Caco-2 (cell line): ENCODE results near the gene CLEC2A. TPM values are rescaled to one million over a fixed set of nuclear protein-coding genes. Genes with fewer than 3 reads are reported as not detected.

Source experiments
- BruUV-seq: library from RNA; stranded (reverse); fragments of 400-500 nt; replicated peaks from 2 replicates; lab custom pipeline; 2021; lab: Mats Ljungman, UMichigan
- CTCF ChIA-PET: fragments of 300-600 bp; sonication (Branson Sonifier 250); formaldehyde crosslinking; loops from one replicate; lab custom pipeline; 2022; ENCODE audit warnings: antibody characterized with exemption; lab: Charles Lee
- POLR2A ChIA-PET: fragments of 300-600 bp; sonication (Branson Sonifier 250); formaldehyde crosslinking; loops from one replicate; lab custom pipeline; 2022; ENCODE audit warnings: antibody characterized with exemption; lab: Charles Lee
- DNase-seq, 2 experiments: peaks; one replicate each; pipeline versions ENCODE4 v3.0.0 to v3.0.0-alpha.2; 2020 to 2022
- H3K27me3 ChIP-seq: replicated peaks from 2 replicates; pipeline ENCODE4 v1.6.0; 2011; ENCODE audit warnings: low read length; ENCODE audit not compliant: control insufficient read depth, insufficient read depth
- H3K36me3 ChIP-seq: 2 replicates; pipeline ENCODE4 v1.5.1; 2011; ENCODE audit warnings: low read length; ENCODE audit not compliant: control insufficient read depth, insufficient read depth
- H3K4me1 ChIP-seq: fragments of 250-450 bp; sonication (Bioruptor Pico); 2 replicates; pipeline ENCODE4 v1.5.1; 2020; ENCODE audit warnings: mild to moderate bottlenecking
- H3K4me3 ChIP-seq: 2 replicates; pipeline ENCODE4 v1.5.1; 2011; ENCODE audit warnings: low read depth, mild to moderate bottlenecking, control low read depth, low read length
- H3K9me3 ChIP-seq: fragments of 250-450 bp; sonication (Bioruptor Pico); 2 replicates; pipeline ENCODE4 v1.5.1; 2020; ENCODE audit warnings: mild to moderate bottlenecking, moderate library complexity
- H3K27ac Mint-ChIP-seq: one replicate; pipeline ENCODE4 v1.8.0; 2022; ENCODE audit warnings: mixed read lengths; ENCODE audit not compliant: unreplicated experiment
- H3K27me3 Mint-ChIP-seq: one replicate; pipeline ENCODE4 v1.8.0; 2022; ENCODE audit warnings: mixed read lengths; ENCODE audit not compliant: insufficient read depth, unreplicated experiment
- H3K36me3 Mint-ChIP-seq: one replicate; pipeline ENCODE4 v1.8.0; 2022; ENCODE audit warnings: mild to moderate bottlenecking, mixed read lengths; ENCODE audit not compliant: insufficient read depth, unreplicated experiment
- H3K4me1 Mint-ChIP-seq: one replicate; pipeline ENCODE4 v1.8.0; 2022; ENCODE audit warnings: low read depth, mixed read lengths; ENCODE audit not compliant: unreplicated experiment
- H3K4me3 Mint-ChIP-seq: one replicate; pipeline ENCODE4 v1.8.0; 2022; ENCODE audit warnings: mild to moderate bottlenecking, moderate library complexity, mixed read lengths; ENCODE audit not compliant: unreplicated experiment
- H3K9me3 Mint-ChIP-seq: one replicate; pipeline ENCODE4 v1.8.0; 2022; ENCODE audit warnings: mixed read lengths; ENCODE audit not compliant: unreplicated experiment
- intact Hi-C: fragments of 100-400 bp; cut with micrococcal nuclease; formaldehyde crosslinking; loops from one replicate; pipeline ENCODE4 v1.10.0; 2022; ENCODE audit not compliant: unreplicated experiment
- total RNA-seq: library from RNA; stranded (reverse); gene quantifications from 2 replicates; pipeline ENCODE4 v1.2.3, GENCODE V29; 2022
- TF ChIP-seq, protein P1 (sequence below), 2 experiments: fragments of 200-600 bp in 1 of 2; IDR thresholded peaks; 1 replicate in 1 of 2; 2 replicates in 1 of 2; pipeline versions ENCODE4 v1.5.1 to v1.8.0; 2011 to 2022; ENCODE audit warnings: antibody characterized with exemption in 1 of 2, control low read depth in 1 of 2, inconsistent platforms in 1 of 2, low read depth in 1 of 2, low read length in 1 of 2, mild to moderate bottlenecking in 1 of 2, moderate library complexity in 1 of 2; ENCODE audit not compliant: insufficient read depth in 1 of 2, severe bottlenecking in 1 of 2, unreplicated experiment in 1 of 2

The CLEC2A gene
- total RNA-seq, 1 experiment from 2014 or later = not detected

DNA sequence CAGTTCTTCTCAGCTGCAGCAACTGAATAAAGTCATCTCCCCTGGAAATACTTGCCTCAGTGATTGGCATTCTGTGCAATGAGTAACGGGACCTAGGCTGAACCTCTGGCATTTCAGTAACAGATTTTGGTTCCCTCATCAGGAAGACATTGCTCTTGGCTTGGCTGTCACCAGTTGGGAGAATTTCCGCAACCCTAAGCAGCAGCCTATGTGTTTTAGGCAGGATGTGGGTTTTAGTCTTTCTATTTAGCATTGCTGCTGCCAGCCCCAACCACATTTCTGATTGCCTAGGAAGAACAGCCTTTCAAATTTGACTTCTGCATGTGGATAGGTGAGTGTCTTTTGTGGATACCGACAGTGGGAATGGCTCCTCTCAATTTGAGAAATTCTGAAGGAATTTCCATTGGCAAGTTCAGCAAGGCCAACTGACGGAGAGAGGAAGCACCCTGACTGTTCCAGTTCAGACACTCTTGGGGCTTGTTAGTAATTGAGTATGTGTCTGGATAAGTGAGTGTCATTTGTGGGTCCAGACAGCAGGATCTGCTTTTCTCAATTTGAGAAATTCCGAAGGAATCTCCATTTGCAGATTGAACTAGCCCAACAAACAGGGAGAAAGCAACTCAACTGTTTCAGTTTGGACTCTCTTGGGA, 19.0 kb upstream of the CLEC2A start:
- Mint-ChIP-seq H3K36me3 (no peaks in the 10 kb centered on the region), H3K9me3 (no peaks in the 10 kb centered on the region), H3K27ac (no peak overlapping the region), H3K4me3 (no peak overlapping the region), H3K4me1 (no peaks in the 10 kb centered on the region), H3K27me3 (peaks cover 3% of the 10 kb centered on the region)
- H3K27me3 ChIP-seq = no peaks in the 10 kb centered on the region
- H3K36me3 ChIP-seq = no peaks in the 10 kb centered on the region
- TF ChIP-seq, protein P1, sequence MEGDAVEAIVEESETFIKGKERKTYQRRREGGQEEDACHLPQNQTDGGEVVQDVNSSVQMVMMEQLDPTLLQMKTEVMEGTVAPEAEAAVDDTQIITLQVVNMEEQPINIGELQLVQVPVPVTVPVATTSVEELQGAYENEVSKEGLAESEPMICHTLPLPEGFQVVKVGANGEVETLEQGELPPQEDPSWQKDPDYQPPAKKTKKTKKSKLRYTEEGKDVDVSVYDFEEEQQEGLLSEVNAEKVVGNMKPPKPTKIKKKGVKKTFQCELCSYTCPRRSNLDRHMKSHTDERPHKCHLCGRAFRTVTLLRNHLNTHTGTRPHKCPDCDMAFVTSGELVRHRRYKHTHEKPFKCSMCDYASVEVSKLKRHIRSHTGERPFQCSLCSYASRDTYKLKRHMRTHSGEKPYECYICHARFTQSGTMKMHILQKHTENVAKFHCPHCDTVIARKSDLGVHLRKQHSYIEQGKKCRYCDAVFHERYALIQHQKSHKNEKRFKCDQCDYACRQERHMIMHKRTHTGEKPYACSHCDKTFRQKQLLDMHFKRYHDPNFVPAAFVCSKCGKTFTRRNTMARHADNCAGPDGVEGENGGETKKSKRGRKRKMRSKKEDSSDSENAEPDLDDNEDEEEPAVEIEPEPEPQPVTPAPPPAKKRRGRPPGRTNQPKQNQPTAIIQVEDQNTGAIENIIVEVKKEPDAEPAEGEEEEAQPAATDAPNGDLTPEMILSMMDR (IDR thresholded peaks at IDR 0.05; ENCODE audit: insufficient read depth in 1 of 2, low read depth in 1 of 2, low read length in 1 of 2, severe bottlenecking in 1 of 2, unreplicated experiment in 1 of 2) = no peak
- intact Hi-C loops = no loop called here
- H3K4me1 ChIP-seq = no peaks in the 10 kb centered on the region
- H3K4me3 ChIP-seq = no peak overlapping the region
- no peak for DNase-seq
- ChIA-PET CTCF (no interaction called here), POLR2A (no interaction called here)
- BruUV-seq = no TSS peak
- H3K9me3 ChIP-seq = no peaks in the 10 kb centered on the region

DNA sequence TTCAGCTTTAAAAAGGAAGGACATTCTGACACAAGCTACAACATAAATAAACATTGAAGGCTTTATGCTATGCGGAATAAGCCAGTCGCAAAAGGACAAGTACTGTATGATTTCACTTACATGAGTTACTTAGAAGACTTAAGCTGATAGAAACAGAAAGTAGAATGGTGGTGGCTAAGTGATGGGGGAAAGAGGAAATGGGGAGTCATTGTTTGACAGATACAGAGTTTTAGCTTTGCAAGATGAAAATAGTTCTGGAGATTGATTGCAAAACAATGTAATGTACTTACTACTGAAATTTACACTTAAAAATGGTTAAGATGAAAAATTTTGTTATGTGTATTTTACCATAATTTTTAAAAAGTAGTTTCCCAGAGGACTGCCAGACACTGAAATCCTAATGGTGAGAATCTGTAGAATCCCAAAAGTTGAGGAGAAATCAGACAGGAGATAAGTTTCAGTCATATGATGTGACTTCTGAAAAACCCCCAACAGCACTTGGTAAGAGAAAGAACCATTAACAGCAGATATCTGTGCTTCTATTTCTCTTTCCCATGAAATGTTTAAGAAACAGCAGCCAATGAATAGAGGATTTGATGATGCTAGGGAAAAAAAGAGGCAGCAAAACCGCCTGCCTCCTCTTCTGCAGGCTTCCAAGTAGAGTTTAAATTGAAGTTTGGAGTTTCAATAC, 16.6 kb upstream of the CLEC2A start:
- Histone ChIP-seq H3K36me3 (no peaks in the 10 kb centered on the region), H3K4me1 (no peaks in the 10 kb centered on the region), H3K4me3 (no peak overlapping the region), H3K9me3 (no peaks in the 10 kb centered on the region), H3K27me3 (no peaks in the 10 kb centered on the region)
- no peaks in the 10 kb centered on the region for H3K36me3 Mint-ChIP-seq
- ChIA-PET CTCF (no interaction called here), POLR2A (no interaction called here)
- TF ChIP-seq, protein P1 (IDR thresholded peaks at IDR 0.05; ENCODE audit: insufficient read depth in 1 of 2, low read depth in 1 of 2, low read length in 1 of 2, severe bottlenecking in 1 of 2, unreplicated experiment in 1 of 2) = no peak
- intact Hi-C loops = no loop called here
- BruUV-seq = no TSS peak
- no peaks in the 10 kb centered on the region for H3K4me1 Mint-ChIP-seq
- no peak overlapping the region for H3K27ac Mint-ChIP-seq
- DNase-seq = no peak
- H3K4me3 Mint-ChIP-seq = no peak overlapping the region
- H3K27me3 Mint-ChIP-seq = peaks cover 8% of the 10 kb centered on the region
- H3K9me3 Mint-ChIP-seq = no peaks in the 10 kb centered on the region

DNA sequence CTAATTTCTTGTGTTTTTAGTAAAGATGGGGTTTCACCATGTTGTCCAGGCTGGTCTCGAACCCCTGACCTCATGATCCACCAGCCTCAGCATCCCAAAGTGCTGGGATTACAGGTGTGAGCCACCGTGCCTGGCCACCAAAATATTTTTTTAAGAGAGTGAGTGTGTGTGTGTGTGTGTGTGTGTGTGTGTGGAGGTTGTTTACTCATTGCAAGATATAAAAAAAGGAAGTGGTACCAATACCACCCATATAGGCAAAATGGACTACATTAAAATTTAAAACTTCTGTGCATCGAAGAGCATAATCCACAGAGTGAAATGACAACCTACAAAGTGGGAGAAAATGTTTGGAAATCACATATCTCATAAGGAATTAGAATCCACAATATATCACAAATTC, 15.5 kb upstream of the CLEC2A start:
- no peak overlapping the region for H3K27ac Mint-ChIP-seq
- DNase-seq = no peak
- H3K4me3 Mint-ChIP-seq = no peak overlapping the region
- H3K36me3 Mint-ChIP-seq = no peaks in the 10 kb centered on the region
- no peaks in the 10 kb centered on the region for H3K4me1 Mint-ChIP-seq
- CTCF ChIA-PET = no interaction called here
- Histone ChIP-seq H3K9me3 (no peaks in the 10 kb centered on the region), H3K36me3 (no peaks in the 10 kb centered on the region), H3K4me1 (no peaks in the 10 kb centered on the region), H3K27me3 (no peaks in the 10 kb centered on the region), H3K4me3 (no peak overlapping the region)
- POLR2A ChIA-PET = no interaction called here
- peaks cover 11% of the 10 kb centered on the region for H3K27me3 Mint-ChIP-seq
- no TSS peak for BruUV-seq
- no peaks in the 10 kb centered on the region for H3K9me3 Mint-ChIP-seq
- TF ChIP-seq, protein P1 (IDR thresholded peaks at IDR 0.05; ENCODE audit: insufficient read depth in 1 of 2, low read depth in 1 of 2, low read length in 1 of 2, severe bottlenecking in 1 of 2, unreplicated experiment in 1 of 2) = no peak
- intact Hi-C loops = no loop called here
